Activated CD4-positive, alpha-beta T cell treated with anti-CD3 and anti-CD28 coated beads, Interleukin-2, Interleukin-6, amounts not matched to agents 100 ng/mL and 50 ng/mL, durations not matched to agents 16 hours and 8 hours (primary cell): ENCODE measurements around the gene RCBTB1.
"Not testable (repeated sequence)": the region's sequence is repeated elsewhere in the genome, so short reads cannot be mapped to it uniquely, and the experiment has no call there.

Experiments
- DNase-seq: peaks from one replicate; pipeline ENCODE4 v3.0.0-alpha.2; 2020

The RCBTB1 gene

GRCh38 chr13:49585220-49586157 is at the start of gene RCBTB1:
Gene RCBTB1, minus strand, starts transcription at chr13:49585558. Its CDS starts 18,279 bp downstream, at chr13:49567279.
- DNase-seq: peak; percentile 75

- DNase-seq: no peak
Measured at GRCh38 chr13:49633710-49634109, 48.4 kb upstream of the RCBTB1 start.

DNA sequence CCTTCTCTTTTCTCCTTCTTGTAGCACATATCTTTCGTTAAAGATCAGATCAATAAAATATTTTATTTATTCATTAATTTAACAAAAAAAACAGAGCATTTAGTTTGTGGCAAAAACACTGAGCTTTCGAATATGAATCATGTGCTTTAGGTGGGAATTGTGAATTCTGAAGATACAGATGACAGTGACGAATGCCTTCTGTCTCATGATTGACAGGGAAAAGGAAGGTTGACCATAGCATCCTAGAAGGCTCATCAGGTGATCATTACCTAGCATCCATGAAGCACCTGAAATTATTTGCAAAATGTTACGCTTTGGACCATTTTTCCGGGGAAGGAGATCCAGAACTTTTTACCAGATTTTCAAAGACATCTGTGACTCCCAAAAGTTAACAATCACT is 46.8 kb upstream of the RCBTB1 start:
- no peak for DNase-seq

GRCh38 chr13:49630580-49630979 is 45.2 kb upstream of the RCBTB1 start:
- no peak for DNase-seq

- DNase-seq: no peak
Measured at GRCh38 chr13:49629947-49630346, 44.6 kb upstream of the RCBTB1 start.

- DNase-seq: no peak
Measured at GRCh38 chr13:49629196-49629938, 44.0 kb upstream of the RCBTB1 start.

DNA sequence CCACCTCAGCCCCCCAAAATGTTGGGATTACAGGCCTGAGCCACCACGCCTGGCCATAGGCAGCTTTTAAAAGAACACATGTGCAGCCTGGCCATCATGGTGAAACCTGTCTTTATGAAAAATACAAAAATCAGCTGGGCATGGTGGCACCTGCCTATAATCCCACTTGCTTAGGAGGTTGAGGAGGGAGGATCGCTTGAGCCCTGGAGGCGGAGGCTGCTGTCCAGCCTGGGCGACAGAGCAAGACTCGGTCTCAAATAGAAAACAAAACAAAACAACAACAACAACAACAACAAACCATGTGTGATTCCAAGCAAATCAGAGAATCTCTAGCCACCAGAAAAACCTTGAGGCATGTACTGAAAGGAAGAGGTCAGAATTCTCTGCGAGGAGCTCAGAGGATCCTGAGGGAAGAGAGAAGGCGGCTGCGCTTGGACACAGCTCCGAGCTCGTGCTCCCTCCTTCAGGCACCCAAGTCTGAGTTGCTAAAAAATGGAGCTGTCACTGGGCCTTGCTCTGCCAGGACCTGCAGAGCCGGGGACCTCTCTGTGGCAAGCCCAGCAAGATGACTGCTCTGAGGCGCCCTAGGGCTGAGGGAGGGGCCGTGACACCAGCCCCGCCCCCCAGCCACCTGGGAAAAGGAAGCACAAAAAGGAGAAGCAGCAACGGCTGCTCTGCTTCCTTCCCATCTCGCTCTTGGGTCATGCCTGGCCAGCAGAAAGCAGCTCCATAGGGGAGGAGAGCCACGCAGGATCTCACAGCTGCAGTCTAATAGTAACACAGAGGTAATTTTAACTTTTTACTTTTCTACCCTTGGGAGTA is 42.7 kb upstream of the RCBTB1 start, which contains the start of gene ARL11:
Gene ARL11, plus strand, starts transcription at position 677 of the 822 bp plus-strand sequence. CDS start 1,941 bp downstream, outside the sequence.
- peak; percentile 55 for DNase-seq

GRCh38 chr13:49625392-49626079 is 40.2 kb upstream of the RCBTB1 start:
- DNase-seq: no peak

- DNase-seq: no peak
Measured at GRCh38 chr13:49624229-49624628, 38.9 kb upstream of the RCBTB1 start.

DNA sequence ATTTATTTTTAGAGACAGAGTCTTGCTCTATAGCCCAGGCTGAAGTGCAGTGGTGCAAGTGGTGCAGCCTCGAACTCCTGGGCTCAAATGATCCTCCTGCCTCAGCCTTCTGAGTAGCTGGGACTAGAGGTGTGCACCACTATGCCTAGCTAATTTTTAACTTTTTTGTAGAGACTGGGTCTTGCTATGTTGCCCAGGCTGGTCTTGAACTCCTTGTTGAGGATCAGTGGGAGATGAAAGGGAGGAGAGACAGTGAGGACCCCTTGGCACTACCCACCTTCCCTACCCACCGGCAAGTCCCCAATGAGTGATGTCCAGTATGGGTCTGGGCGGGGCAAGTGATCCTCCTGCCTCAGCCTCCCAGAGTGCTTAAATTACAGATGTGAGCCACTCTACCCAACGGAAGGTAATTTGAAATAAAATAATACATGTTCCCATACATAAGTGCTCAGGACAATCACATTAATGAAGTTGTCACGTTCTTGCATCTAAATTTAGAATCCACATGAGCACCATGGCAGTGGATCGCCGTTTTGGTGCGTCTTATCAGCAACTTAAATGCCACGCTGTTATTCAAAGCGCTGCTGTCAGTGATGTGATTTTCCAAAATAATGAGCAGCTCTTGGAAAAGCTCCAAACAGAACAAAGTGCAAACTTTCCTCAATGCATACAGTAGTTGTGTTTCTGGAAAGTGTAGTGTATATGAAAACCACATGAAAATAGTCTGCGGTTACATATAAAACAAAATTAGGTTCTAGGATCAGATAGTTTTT is 37.0 kb upstream of the RCBTB1 start:
- DNase-seq: no peak

DNA sequence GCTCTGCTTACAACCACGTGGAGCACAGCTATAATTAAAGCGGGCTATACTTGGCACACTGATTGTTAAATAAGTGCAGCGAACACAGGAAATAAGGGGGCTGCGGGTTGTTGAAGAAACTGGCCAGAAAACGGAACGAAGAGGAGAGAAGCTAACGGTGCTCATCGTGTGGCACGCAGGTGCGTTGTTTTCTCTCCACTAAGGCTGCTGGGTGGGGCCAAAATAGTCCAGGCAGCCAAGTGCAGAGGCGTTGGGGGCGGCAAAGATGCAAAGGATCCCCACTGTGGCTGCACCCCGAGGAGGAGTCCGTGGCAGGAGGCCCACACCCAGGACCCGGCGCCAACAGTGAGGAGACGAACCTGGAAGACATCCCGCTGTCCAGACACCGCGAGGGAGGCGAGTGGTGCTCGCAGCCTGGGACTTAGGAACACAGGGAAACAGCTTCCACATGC is 34.8 kb upstream of the RCBTB1 start:
- DNase-seq: no peak

DNA sequence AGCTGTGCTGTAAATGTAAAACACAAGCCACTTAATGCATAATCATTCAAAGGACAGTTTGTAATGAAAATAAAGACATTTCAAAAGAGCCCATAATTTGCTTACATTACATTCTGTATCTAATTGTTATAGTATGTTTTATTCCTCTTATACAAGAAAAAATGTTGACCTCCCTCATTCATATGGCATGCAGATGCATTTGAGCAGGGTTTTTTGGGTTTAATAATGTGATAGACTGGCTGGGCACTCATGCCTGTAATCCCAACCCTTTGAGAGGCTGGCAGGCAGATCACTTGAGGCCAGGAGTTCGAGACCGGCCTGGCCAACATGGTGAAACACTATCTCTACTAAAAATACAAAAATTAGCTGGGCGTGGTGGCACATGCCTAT is 31.3 kb upstream of the RCBTB1 start:
- no peak for DNase-seq

DNA sequence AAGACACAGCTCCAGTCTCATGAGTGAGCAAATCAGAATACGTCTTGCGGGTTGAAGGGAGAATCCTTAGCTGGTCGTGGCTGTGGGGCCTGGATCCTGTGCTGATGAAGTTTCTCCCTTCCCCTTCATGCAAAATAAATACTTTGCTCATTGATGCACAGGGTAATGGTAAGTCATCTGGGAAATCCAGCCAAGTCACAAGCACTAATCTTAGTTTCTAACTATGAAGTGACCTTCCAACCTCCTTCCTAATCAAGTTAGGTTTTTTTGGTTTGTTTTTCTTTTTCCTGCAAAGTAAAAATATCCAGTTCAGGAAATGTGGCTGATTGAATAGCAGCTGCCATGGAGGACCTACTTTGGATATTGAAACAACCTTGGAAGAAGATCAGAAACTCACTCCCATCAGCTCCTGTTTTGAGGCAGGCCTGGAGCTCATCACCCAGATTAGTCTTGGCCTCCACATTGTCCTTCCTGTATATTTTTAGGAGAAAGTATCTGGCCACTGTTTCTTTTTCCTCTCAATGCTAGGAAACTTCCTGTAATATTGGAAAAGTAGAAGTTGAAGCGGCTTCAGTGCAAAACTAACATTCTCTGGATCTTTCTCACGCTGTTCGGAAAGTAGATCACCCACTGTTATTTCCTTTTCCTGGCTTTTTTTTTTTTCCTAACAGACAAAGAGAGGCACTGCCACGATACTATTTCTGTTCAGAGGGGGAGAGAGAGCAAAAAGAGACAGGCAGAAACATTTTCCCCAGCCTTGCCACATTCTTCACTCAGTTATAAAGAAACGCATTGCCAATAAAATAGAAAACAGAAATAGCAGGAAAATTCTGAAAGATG is 30.7 kb upstream of the RCBTB1 start:
- DNase-seq: no peak

GRCh38 chr13:49612042-49612441 is 26.7 kb upstream of the RCBTB1 start:
- DNase-seq: not testable (repeated sequence)

- no peak for DNase-seq
Measured at GRCh38 chr13:49610176-49610575, 24.8 kb upstream of the RCBTB1 start.

GRCh38 chr13:49608651-49609331 is 23.4 kb upstream of the RCBTB1 start:
- DNase-seq: no peak

DNA sequence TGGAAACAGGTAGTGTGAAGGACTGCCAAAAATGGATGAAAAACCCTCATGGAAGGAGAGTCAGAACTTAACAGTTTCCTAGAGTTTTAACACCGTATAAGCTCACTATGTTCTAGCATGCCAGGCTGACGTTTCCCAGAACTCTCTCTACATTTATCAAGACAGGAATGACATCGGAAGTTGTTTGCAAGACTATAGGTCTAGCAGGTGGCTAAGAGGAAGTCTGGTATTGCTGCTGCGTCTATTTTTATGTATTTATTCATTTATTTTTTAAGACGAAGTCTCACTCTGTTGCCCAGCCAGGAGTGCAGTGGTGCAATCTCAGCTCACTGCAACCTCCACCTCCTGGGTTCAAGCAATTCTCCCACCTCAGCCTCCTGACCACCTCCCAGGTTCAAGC is 22.4 kb upstream of the RCBTB1 start:
- no peak for DNase-seq

GRCh38 chr13:49606747-49607648 is 21.6 kb upstream of the RCBTB1 start:
- peak; percentile 89 for DNase-seq

DNA sequence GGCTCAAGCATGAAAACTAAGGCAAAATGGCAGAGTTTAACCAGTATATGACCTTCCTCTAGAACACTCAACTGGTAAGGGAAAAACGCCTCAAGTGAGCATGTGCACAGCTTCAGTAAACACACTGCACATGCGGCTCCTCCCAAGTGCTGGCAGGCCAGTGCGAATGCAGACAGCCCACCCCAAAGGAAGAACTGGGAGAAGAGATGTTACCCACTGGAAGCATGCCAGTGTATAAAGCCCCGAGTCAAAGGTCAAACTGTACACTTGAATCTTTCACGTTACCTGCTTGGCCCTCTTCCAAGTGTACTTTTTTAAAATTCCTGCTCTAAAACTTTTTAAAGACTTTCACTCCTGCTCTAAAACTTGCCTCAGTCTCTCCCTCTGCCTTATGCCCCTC is 19.2 kb upstream of the RCBTB1 start:
- no peak for DNase-seq
